Psoas muscle (tissue), 8 donors: Measurements from ENCODE around the gene SLC39A10. TPM values are rescaled to one million over a fixed set of nuclear protein-coding genes. Genes with fewer than 3 reads are reported as not detected.

ENCODE experiments used
- ATAC-seq, 4 donors: fragments of 200-7000 bp; cut with Tn5 transposase; one replicate each; pipeline ENCODE4 v1.9.1; 2020; ENCODE audit warnings: moderate library complexity in 3 of 4, mild to moderate bottlenecking in 2 of 4
- DNase-seq, 2 donors: peaks; one replicate each; pipeline ENCODE4 v3.0.0-alpha.2; 2020
- H3K27ac ChIP-seq: fragments of 200-600 bp; one replicate; pipeline ENCODE4 v1.8.0; 2022
- H3K27me3 ChIP-seq, 3 donors: fragments of 200-600 bp in 1 of 3; one replicate each; pipeline versions ENCODE4 v1.6.1 to v1.8.0; 2013 to 2022; ENCODE audit warnings: low read length in 2 of 3, mild to moderate bottlenecking in 2 of 3, moderate library complexity in 1 of 3; ENCODE audit not compliant: insufficient read depth in 3 of 3
- H3K36me3 ChIP-seq, 2 donors: fragments of 200-600 bp in 1 of 2; one replicate each; pipeline versions ENCODE4 v1.6.1 to v1.8.0; 2013 to 2022; ENCODE audit warnings: low read depth in 1 of 2, mild to moderate bottlenecking in 1 of 2, moderate library complexity in 1 of 2; ENCODE audit not compliant: insufficient read depth in 1 of 2
- H3K4me1 ChIP-seq: fragments of 200-600 bp; one replicate; pipeline ENCODE4 v1.8.0; 2022
- H3K4me3 ChIP-seq: fragments of 200-600 bp; one replicate; pipeline ENCODE4 v1.8.0; 2022; ENCODE audit warnings: mild to moderate bottlenecking
- H3K9me3 ChIP-seq: fragments of 200-600 bp; one replicate; pipeline ENCODE4 v1.8.0; 2022
- WGBS, 3 donors: extraction: QIAGEN DNeasy Blood & Tissue Kit; methylation state at CpG; one replicate each; pipeline versions ENCODE4 v1.1.6 to v1.1.7; 2013; 5-methylcytosine and 5-hydroxymethylcytosine counted together
- intact Hi-C, 2 donors: fragments of 100-400 bp; cut with DNase I; formaldehyde crosslinking; loops; one replicate each; pipeline versions ENCODE4 v1.11.0 to v1.14.2; 2022
- polyA plus RNA-seq, 3 donors: library from polyadenylated mRNA; stranded (reverse); fragments of 200-250 nt; gene quantifications; one replicate each; pipeline ENCODE4 v1.2.3, GENCODE V29; 2013
- total RNA-seq, 4 donors: library from RNA; stranded (reverse); fragmentation: NEBNext Ultra II Directional in 2 of 4; extraction: Animal tissue kit (Norgen Biotek cat#: 25700) in 2 of 4; gene quantifications; one replicate each; pipeline versions ENCODE4 v1.2.1 to v1.2.4, GENCODE V29; 2021 to 2023
- TF ChIP-seq, protein P1 (sequence below): fragments of 200-600 bp; IDR thresholded peaks from one replicate; pipeline ENCODE4 v1.8.0; 2022; ENCODE audit warnings: antibody characterized with exemption
- donor health status: healthy with polysubstance abuse.
- donor health status: DM: no; HTN: no; CAD: no; lungs with moderate emphysema.
- donor health status: Bipolar disorder and iron deficiency.
- donor health status: healthy.
- donor health status: DM: yes; HTN: yes; CAD: no.
- donor health status: DM: no; HTN: no; CAD: no.
- donor health status: DM: no; HTN: no; CAD: no.
- donor health status: DM: yes; HTN: yes; CAD: no.

SLC39A10 gene
- total and polyA plus RNA-seq, 7 donors, result 0.98 to 7.7 (median 3.8) TPM

DNA sequence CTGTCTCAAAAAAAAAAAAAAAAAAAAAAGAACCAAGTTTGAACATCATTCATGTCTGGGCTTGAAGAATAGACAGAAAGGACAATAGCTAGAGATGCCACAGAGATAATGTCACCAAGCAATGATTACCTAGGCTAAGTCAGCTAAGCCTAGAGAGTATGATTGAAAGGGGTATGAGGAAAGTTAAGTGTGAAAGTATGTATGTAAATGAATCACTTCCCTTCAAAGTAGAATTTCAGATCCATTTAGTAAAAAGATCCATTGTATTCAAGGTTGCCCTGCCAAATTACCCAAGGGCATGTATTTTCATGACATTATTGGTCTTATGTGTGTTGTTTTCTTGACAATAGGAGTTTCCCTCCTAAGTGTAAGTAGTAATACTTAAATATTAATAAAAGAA lies 34.1 kb upstream of the SLC39A10 start:
- Histone ChIP-seq H3K4me1 (no peaks in the 10 kb centered on the region), H3K9me3 (no peaks in the 10 kb centered on the region), H3K27ac (no peak overlapping the region), H3K4me3 (no peak overlapping the region), H3K27me3 (no peaks in the 10 kb centered on the region), H3K36me3 (no peaks in the 10 kb centered on the region)
- DNase-seq (no peak), ATAC-seq (no peak)
- intact Hi-C loops, result no loop called here
- TF ChIP-seq, protein P1, sequence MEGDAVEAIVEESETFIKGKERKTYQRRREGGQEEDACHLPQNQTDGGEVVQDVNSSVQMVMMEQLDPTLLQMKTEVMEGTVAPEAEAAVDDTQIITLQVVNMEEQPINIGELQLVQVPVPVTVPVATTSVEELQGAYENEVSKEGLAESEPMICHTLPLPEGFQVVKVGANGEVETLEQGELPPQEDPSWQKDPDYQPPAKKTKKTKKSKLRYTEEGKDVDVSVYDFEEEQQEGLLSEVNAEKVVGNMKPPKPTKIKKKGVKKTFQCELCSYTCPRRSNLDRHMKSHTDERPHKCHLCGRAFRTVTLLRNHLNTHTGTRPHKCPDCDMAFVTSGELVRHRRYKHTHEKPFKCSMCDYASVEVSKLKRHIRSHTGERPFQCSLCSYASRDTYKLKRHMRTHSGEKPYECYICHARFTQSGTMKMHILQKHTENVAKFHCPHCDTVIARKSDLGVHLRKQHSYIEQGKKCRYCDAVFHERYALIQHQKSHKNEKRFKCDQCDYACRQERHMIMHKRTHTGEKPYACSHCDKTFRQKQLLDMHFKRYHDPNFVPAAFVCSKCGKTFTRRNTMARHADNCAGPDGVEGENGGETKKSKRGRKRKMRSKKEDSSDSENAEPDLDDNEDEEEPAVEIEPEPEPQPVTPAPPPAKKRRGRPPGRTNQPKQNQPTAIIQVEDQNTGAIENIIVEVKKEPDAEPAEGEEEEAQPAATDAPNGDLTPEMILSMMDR, result no peak

DNA sequence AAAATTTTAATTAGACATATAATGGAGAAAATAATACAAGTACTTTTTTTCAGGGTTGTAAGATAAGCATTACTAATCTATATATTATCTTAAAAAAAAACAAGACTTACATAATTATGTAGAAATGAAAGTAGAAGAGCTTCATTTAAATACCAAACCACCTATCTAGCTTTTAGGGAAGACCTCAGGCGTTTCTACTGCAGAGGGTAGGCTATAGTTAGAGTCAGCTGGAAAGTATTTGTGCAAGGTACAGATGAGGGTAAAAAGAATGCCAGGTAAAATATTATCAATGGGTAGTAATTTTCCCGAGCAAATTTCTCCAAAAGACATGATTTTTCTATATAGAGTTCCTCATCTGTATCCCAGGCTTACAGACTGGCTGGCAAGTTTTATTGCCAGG lies 30.5 kb upstream of the SLC39A10 start:
- H3K36me3 ChIP-seq, result no peaks in the 10 kb centered on the region
- 82 to 92% (median 87%) methylated on average over 2 of the region's 2 CpGs for WGBS, 3 donors
- no peak overlapping the region for H3K27ac ChIP-seq
- no peaks in the 10 kb centered on the region for H3K27me3 ChIP-seq
- no peak for ATAC-seq
- H3K4me1 ChIP-seq, result no peaks in the 10 kb centered on the region
- intact Hi-C loops, result no loop called here
- H3K4me3 ChIP-seq, result no peak overlapping the region
- no peak for DNase-seq
- TF ChIP-seq, protein P1, result no peak
- no peaks in the 10 kb centered on the region for H3K9me3 ChIP-seq

DNA sequence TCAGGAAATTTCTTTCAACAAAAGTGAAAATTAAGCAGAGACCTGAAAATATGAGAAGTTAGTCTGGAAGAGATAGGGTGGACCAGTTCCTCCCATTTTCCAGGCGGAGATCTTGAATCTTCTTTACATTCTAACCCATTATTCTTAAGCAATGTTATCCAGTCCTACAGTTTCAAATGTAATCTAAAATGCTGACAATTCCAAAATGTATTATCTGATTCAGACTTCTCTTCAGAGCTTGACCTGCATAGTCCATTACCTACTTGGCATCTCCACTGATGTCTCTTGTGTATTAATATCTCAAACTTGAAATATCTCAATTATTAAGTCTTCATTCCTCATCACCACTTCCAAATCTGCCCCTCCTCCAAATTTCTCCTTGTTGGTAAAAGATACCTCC lies 28.4 kb upstream of the SLC39A10 start:
- ATAC-seq, result no peak
- DNase-seq, result no peak
- no peaks in the 10 kb centered on the region for H3K4me1 ChIP-seq
- TF ChIP-seq, protein P1, result no peak
- no peak overlapping the region for H3K27ac ChIP-seq
- no peaks in the 10 kb centered on the region for H3K27me3 ChIP-seq
- no peaks in the 10 kb centered on the region for H3K9me3 ChIP-seq
- WGBS, 3 donors, result 95 to 100% (median 97%) methylated on average over 1 of the region's 1 CpG
- intact Hi-C loops, result no loop called here
- H3K36me3 ChIP-seq, result no peaks in the 10 kb centered on the region
- no peak overlapping the region for H3K4me3 ChIP-seq

DNA sequence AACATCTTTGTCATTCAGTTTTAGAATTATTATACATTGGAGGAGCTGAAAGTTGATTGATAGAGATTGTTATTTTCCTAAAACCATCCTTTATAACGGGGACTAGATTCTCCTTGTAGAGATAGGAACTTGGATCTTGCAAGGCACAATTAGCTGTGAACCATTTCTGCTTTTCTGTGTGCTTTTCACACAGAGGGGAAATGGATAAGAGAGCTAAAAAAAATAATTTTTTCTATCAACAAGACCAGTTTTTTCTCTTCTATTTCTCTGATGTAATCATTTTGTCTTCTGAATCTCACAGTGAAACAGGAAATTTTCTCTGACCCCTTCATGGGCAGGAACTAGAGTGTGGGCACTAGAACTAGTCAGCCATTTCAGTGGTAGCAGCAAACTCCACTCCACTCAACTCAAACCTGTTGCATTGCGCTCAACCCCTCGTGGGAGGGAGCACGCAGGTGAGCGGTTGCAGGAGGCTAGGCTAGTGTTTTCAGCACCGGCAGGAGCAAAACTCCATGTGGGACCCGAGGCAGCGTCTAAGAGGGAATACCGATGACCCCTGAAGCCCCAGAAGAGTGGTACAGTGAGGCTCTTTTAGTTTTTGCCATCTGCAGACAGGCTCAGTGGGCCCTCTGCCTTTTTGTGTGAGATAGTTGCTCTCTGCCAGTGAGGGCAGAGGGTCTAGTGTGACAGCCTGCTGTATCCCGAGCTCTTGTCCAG lies 24.0 kb upstream of the SLC39A10 start:
- 92% methylated on average over 10 of the region's 10 CpGs for WGBS, 3 donors
- no peak for ATAC-seq

More for the DNA sequence above, 24.0 kb upstream of the SLC39A10 start:
- no peaks in the 10 kb centered on the region for H3K4me1 ChIP-seq
- no peak overlapping the region for H3K4me3 ChIP-seq
- H3K36me3 ChIP-seq, result no peaks in the 10 kb centered on the region
- H3K27ac ChIP-seq, result no peak overlapping the region
- DNase-seq, result no peak
- H3K27me3 ChIP-seq, result no peaks in the 10 kb centered on the region
- H3K9me3 ChIP-seq, result no peaks in the 10 kb centered on the region
- intact Hi-C loops, result no loop called here
- TF ChIP-seq, protein P1, result no peak
